Measurements from ENCODE around the gene SMARCC1. TPM values are rescaled to one million over a fixed set of nuclear protein-coding genes. Genes with fewer than 3 reads are reported as not detected.

SMARCC1 gene
- total RNA-seq, 1 experiment from 2014 or later = 168 TPM

GRCh38 chr3:47577583-47578118 lies 204.0 kb downstream of the SMARCC1 start:
- peak overlapping the region; percentile 80 for H3K4me2 ChIP-seq (ENCODE audit: low read length)
- intact Hi-C loops (cut with micrococcal nuclease) = no loop called here
- RAD21 ChIA-PET (ENCODE audit: low non-redundant PET in 1 of 2, low total read pairs in 2 of 2, uncharacterized antibody in 2 of 2, unreplicated experiment in 2 of 2) = no interaction called here

More at GRCh38 chr3:47577583-47578118, 204.0 kb downstream of the SMARCC1 start:
- CTCF ChIA-PET = no interaction called here
- Histone ChIP-seq H4K20me1 (ENCODE audit: insufficient read depth) (no peaks in the 10 kb centered on the region), H3K36me3 (ENCODE audit: control insufficient read depth in 1 of 2, insufficient read depth in 2 of 2, low read length in 2 of 2) (no peaks in the 10 kb centered on the region), H3K4me3 (replicated peaks in 1 of 2; ENCODE audit: low read depth in 1 of 2, low read length in 2 of 2) (no peak overlapping the region), H3K9me2 (ENCODE audit: insufficient read depth) (no peaks in the 10 kb centered on the region), H2AFZ (ENCODE audit: low read depth, low read length, poor library complexity, severe bottlenecking) (no peak overlapping the region), H3K27me3 (ENCODE audit: insufficient read depth, low read length) (no peaks in the 10 kb centered on the region), H3K79me2 (ENCODE audit: insufficient read depth, low read length) (no peaks in the 10 kb centered on the region), H3K27ac (ENCODE audit: low read depth, low read length) (no peak overlapping the region), H3K9ac (ENCODE audit: low read length) (no peak overlapping the region), H3K9me3 (ENCODE audit: control insufficient read depth in 1 of 2, insufficient read depth in 1 of 2, low read depth in 1 of 2, low read length in 2 of 2) (no peaks in the 10 kb centered on the region), H3K4me1 (ENCODE audit: control insufficient read depth in 1 of 2, insufficient read depth in 2 of 2, low read length in 2 of 2) (peaks cover 0 to 16% of the 10 kb centered on the region in 2 experiments; a peak in 3 of 4 replicates)
- POLR2A ChIA-PET = interaction anchor here (0.6 kb wide), 1 partner anchor 213 kb away, joined by 3 read pairs; no protein-coding TSS in a partner anchor
- TF ChIP-seq ZFX (IDR thresholded peaks at IDR 0.05) (no peak), CBX3 (IDR thresholded peaks at IDR 0.05; ENCODE audit: low read depth) (no peak), ATF3 (IDR thresholded peaks at IDR 0.05) (no peak), POLR2A (IDR thresholded peaks at IDR 0.05; ENCODE audit: borderline replicate concordance, extremely low read depth, insufficient read depth, insufficient read length) (no peak), REST (IDR thresholded peaks at IDR 0.05; ENCODE audit: low read depth) (no peak), EGR1 (IDR thresholded peaks at IDR 0.05; ENCODE audit: low read depth) (no peak), POLR2AphosphoS5 (IDR thresholded peaks at IDR 0.05; ENCODE audit: low read depth, low read length) (no peak), SRF (IDR thresholded peaks at IDR 0.05; ENCODE audit: low read depth) (no peak), EZH2 (IDR thresholded peaks at IDR 0.05) (no peak), CTCF (IDR thresholded peaks at IDR 0.05 in 2 of 3, conservative IDR thresholded peaks at IDR 0.05 in 1 of 3; ENCODE audit: borderline replicate concordance in 1 of 3, insufficient read depth in 1 of 3, low read depth in 2 of 3, low read length in 2 of 3) (no peak), TCF7L2 (IDR thresholded peaks at IDR 0.05; ENCODE audit: borderline replicate concordance, extremely low read depth, insufficient read depth, insufficient read length) (no peak), EZH2phosphoT487 (IDR thresholded peaks at IDR 0.05; ENCODE audit: borderline replicate concordance) (no peak), SP1 (IDR thresholded peaks at IDR 0.05; ENCODE audit: low read depth) (no peak), SIN3A (IDR thresholded peaks at IDR 0.05; ENCODE audit: low read depth) (no peak)
- no TSS peak for BruUV-seq (replicated peaks)
- no peak for ATAC-seq
- DNase-seq (ENCODE audit: low read depth, low spot score) = no peak
